ENCODE measurements around the gene GCAT. TPM values are rescaled to one million over a fixed set of nuclear protein-coding genes. Genes with fewer than 3 reads are reported as not detected.

The GCAT gene
- polyA plus RNA-seq, 3 donors = 0.56 to 1.9 (median 1.1) TPM

DNA sequence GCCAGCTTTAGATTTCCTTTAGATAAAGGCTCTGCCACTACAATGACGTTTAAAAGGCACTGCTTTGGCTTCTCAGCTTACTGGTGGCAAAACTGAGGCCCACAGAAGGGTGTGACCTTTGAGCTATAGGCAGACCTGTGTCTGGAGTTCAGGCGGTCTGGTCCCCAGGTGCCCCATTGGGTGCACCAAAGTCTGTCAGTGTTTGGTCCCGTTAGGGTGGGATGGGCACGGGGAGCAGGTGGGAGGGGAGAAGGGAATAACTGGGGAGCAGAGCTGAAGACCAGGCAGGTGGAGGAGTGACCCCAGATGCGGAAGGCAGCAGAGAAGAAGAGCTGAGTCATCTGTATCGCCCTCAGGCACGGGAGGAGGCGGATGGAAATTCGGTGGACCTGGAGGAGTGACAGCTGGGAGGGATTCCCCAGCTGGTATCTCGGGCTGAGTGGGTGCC is 45.3 kb upstream of the GCAT start:
- 80% methylated on average over 9 of the region's 10 CpGs for WGBS (ENCODE audit: insufficient coverage)
- intact Hi-C loops (cut with micrococcal nuclease) = no loop called here
- Histone ChIP-seq H3K4me1 (ENCODE audit: control insufficient read depth in 1 of 2, insufficient read depth in 2 of 2, low read length in 2 of 2) (no peaks in the 10 kb centered on the region), H3K27ac (ENCODE audit: low read depth in 1 of 2, low read length in 2 of 2) (no peak overlapping the region), H3K4me3 (replicated peaks in 1 of 3; ENCODE audit: low read depth in 2 of 3, low read length in 3 of 3) (no peak overlapping the region), H3K79me2 (ENCODE audit: insufficient read depth, low read length) (peaks cover 4% of the 10 kb centered on the region), H3K9ac (ENCODE audit: insufficient read depth, low read length, poor library complexity, severe bottlenecking) (no peak overlapping the region), H3K27me3 (ENCODE audit: control insufficient read depth in 2 of 2, insufficient read depth in 2 of 2, low read length in 2 of 2) (no peaks in the 10 kb centered on the region), H3K36me3 (replicated peaks in 1 of 2; ENCODE audit: control insufficient read depth in 1 of 2, insufficient read depth in 2 of 2, low read length in 2 of 2) (peaks cover 81 to 97% of the 10 kb centered on the region in 2 donors), H3K9me3 (replicated peaks in 1 of 2; ENCODE audit: control insufficient read depth in 1 of 2, insufficient read depth in 1 of 2, low read length in 2 of 2) (no peaks in the 10 kb centered on the region), H3K4me2 (replicated peaks; ENCODE audit: extremely low read depth, low read length, poor library complexity, severe bottlenecking) (no peak overlapping the region), H4K20me1 (ENCODE audit: insufficient read depth, low read length) (peaks cover 51% of the 10 kb centered on the region), H2AFZ (ENCODE audit: insufficient read depth, low read depth, low read length, poor library complexity, severe bottlenecking) (no peak overlapping the region)
- no peaks in the 10 kb centered on the region for H3K9me3 Mint-ChIP-seq
- no peaks in the 10 kb centered on the region for H3K4me1 Mint-ChIP-seq
- TF ChIP-seq, protein P1, sequence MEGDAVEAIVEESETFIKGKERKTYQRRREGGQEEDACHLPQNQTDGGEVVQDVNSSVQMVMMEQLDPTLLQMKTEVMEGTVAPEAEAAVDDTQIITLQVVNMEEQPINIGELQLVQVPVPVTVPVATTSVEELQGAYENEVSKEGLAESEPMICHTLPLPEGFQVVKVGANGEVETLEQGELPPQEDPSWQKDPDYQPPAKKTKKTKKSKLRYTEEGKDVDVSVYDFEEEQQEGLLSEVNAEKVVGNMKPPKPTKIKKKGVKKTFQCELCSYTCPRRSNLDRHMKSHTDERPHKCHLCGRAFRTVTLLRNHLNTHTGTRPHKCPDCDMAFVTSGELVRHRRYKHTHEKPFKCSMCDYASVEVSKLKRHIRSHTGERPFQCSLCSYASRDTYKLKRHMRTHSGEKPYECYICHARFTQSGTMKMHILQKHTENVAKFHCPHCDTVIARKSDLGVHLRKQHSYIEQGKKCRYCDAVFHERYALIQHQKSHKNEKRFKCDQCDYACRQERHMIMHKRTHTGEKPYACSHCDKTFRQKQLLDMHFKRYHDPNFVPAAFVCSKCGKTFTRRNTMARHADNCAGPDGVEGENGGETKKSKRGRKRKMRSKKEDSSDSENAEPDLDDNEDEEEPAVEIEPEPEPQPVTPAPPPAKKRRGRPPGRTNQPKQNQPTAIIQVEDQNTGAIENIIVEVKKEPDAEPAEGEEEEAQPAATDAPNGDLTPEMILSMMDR (IDR thresholded peaks at IDR 0.05) = no peak
- H3K4me3 Mint-ChIP-seq = no peak overlapping the region
- H3K27me3 Mint-ChIP-seq (ENCODE audit: low read depth in 3 of 3) = peaks cover 0 to 1% (median 0%) of the 10 kb centered on the region in 3 donors
- H3K27ac Mint-ChIP-seq = peak overlapping the region in 4 of 7 donors; percentile 20 to 75 (median 40)
- H3K36me3 Mint-ChIP-seq = peaks cover 66 to 92% of the 10 kb centered on the region in 2 donors
- no peak for DNase-seq

DNA sequence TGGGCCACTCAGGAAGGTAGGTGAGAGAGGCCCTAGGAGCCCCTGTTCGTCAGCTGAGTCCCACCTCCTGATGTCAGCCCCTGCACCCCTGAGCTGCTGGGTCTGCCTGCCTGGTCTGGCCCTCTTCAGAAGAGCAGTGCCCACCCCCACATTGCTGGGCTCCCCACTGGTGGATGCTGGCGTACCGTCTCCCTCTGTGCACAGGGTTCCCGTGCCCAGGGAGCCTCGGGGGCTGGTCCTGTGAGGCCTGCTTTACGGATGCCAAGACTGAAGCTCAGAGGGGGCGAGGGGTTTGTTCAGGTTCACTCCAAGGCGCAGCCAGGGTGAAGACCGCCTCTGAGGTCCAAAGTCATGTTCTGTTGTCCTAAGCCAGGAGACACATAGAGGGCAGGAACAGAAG is 44.7 kb upstream of the GCAT start:
- no peak overlapping the region for H3K9ac ChIP-seq (ENCODE audit: insufficient read depth, low read length, poor library complexity, severe bottlenecking)
- H4K20me1 ChIP-seq (ENCODE audit: insufficient read depth, low read length) = peaks cover 46% of the 10 kb centered on the region
- H3K9me3 ChIP-seq (replicated peaks in 1 of 2; ENCODE audit: control insufficient read depth in 1 of 2, insufficient read depth in 1 of 2, low read length in 2 of 2) = no peaks in the 10 kb centered on the region
- no peak for DNase-seq
- TF ChIP-seq, protein P1 (IDR thresholded peaks at IDR 0.05) = no peak
- H2AFZ ChIP-seq (ENCODE audit: insufficient read depth, low read depth, low read length, poor library complexity, severe bottlenecking) = no peak overlapping the region
- H3K27ac Mint-ChIP-seq = peak overlapping the region in 2 of 7 donors; percentile 37 to 55
- no peak overlapping the region for H3K4me3 Mint-ChIP-seq
- WGBS (ENCODE audit: insufficient coverage) = 98% methylated on average over 9 of the region's 9 CpGs
- H3K9me3 Mint-ChIP-seq = no peaks in the 10 kb centered on the region
- H3K27ac ChIP-seq (ENCODE audit: low read depth in 1 of 2, low read length in 2 of 2) = no peak overlapping the region
- no peaks in the 10 kb centered on the region for H3K4me1 ChIP-seq (ENCODE audit: control insufficient read depth in 1 of 2, insufficient read depth in 2 of 2, low read length in 2 of 2)
- intact Hi-C loops (cut with micrococcal nuclease) = no loop called here
- H3K79me2 ChIP-seq (ENCODE audit: insufficient read depth, low read length) = peaks cover 3% of the 10 kb centered on the region
- peaks cover 82 to 97% of the 10 kb centered on the region in 2 donors for H3K36me3 ChIP-seq (replicated peaks in 1 of 2; ENCODE audit: control insufficient read depth in 1 of 2, insufficient read depth in 2 of 2, low read length in 2 of 2)
- no peak overlapping the region for H3K4me3 ChIP-seq (replicated peaks in 1 of 3; ENCODE audit: low read depth in 2 of 3, low read length in 3 of 3)
- peaks cover 69 to 94% of the 10 kb centered on the region in 2 donors for H3K36me3 Mint-ChIP-seq
- H3K4me2 ChIP-seq (replicated peaks; ENCODE audit: extremely low read depth, low read length, poor library complexity, severe bottlenecking) = no peak overlapping the region
- H3K27me3 ChIP-seq (ENCODE audit: control insufficient read depth in 2 of 2, insufficient read depth in 2 of 2, low read length in 2 of 2) = no peaks in the 10 kb centered on the region
- no peaks in the 10 kb centered on the region for H3K4me1 Mint-ChIP-seq
- H3K27me3 Mint-ChIP-seq (ENCODE audit: low read depth in 3 of 3) = peaks cover 0 to 1% (median 0%) of the 10 kb centered on the region in 3 donors
